ENCODE data around the gene PPP2R5C.

- TF ChIP-seq USF2 (IDR thresholded peaks at IDR 0.05; ENCODE audit: low read length) (no peak), GTF2F1 (IDR thresholded peaks at IDR 0.05; ENCODE audit: borderline replicate concordance, low read depth, low read length) (no peak), CTCF (IDR thresholded peaks at IDR 0.05; ENCODE audit: control extremely low read depth in 1 of 3, insufficient read depth in 1 of 3, low read depth in 1 of 3, low read length in 3 of 3) (no peak), EZH2 (IDR thresholded peaks at IDR 0.05; ENCODE audit: low read depth, low read length, severe bottlenecking) (no peak), BRCA1 (IDR thresholded peaks at IDR 0.05; ENCODE audit: low read depth, low read length) (no peak), TBP (IDR thresholded peaks at IDR 0.05; ENCODE audit: low read depth, low read length) (no peak), HDAC6 (IDR thresholded peaks at IDR 0.05; ENCODE audit: low read depth, low read length) (no peak), BACH1 (IDR thresholded peaks at IDR 0.05; ENCODE audit: low read length) (no peak), CEBPB (IDR thresholded peaks at IDR 0.05; ENCODE audit: low read depth, low read length) (no peak), JUN (IDR thresholded peaks at IDR 0.05; ENCODE audit: low read depth, low read length) (no peak), POLR2A (IDR thresholded peaks at IDR 0.05; ENCODE audit: control extremely low read depth in 1 of 2, low read depth in 2 of 2, low read length in 2 of 2) (no peak), KDM1A (IDR thresholded peaks at IDR 0.05; ENCODE audit: borderline replicate concordance, low read length) (no peak), POLR2AphosphoS5 (IDR thresholded peaks at IDR 0.05; ENCODE audit: low read depth, low read length) (no peak)
Observed at GRCh38 chr14:101788016-101788635, 26.6 kb downstream of the PPP2R5C start.
